Bronchial epithelial cell (primary cell): ENCODE measurements around the gene SELENON. TPM values are rescaled to one million over a fixed set of nuclear protein-coding genes. Genes with fewer than 3 reads are reported as not detected.
A peak's percentile ranks its signal among the peaks of the same experiment; 100 is the strongest.

ENCODE experiments used
- DNase-seq: peaks from one replicate; pipeline ENCODE4 v3.0.0-alpha.2; 2010; ENCODE audit warnings: low read depth
- FAIRE-seq: peaks from 2 replicates; lab custom pipeline; 2011; peaks lifted over from hg19 to GRCh38; lab: Jason Lieb, UNC
- H3K27me3 ChIP-seq: 2 replicates; pipeline ENCODE4 v1.5.1; 2011; ENCODE audit warnings: low read length; ENCODE audit not compliant: control insufficient read depth, insufficient read depth
- H3K36me3 ChIP-seq: 2 replicates; pipeline ENCODE4 v1.5.1; 2011; ENCODE audit warnings: low read length; ENCODE audit not compliant: control insufficient read depth, insufficient read depth
- H3K4me3 ChIP-seq: 2 replicates; pipeline ENCODE4 v1.5.1; 2011; ENCODE audit warnings: mild to moderate bottlenecking, low read depth, low read length, control low read depth
- CTCF ChIP-seq: IDR thresholded peaks from 2 replicates; pipeline ENCODE4 v1.5.1; 2011; ENCODE audit warnings: mild to moderate bottlenecking, moderate library complexity, low read length, control low read depth, inconsistent platforms; ENCODE audit not compliant: insufficient read depth, severe bottlenecking
- total RNA-seq: library from RNA; depleted of rRNA; stranded (reverse); fragments of >200 nt; gene quantifications from 2 replicates; pipeline ENCODE4 v1.2.1, GENCODE V29; 2014

Gene SELENON
- total RNA-seq, 1 donor from 2014 or later, result 3.4 TPM

GRCh38 chr1:25861316-25862286, 61.6 kb downstream of the SELENON start:
- no peak for DNase-seq

GRCh38 chr1:25862785-25863485, 62.9 kb downstream of the SELENON start:
- FAIRE-seq (no peak), DNase-seq (no peak)
- H3K4me3 ChIP-seq, result no peak overlapping the region
- peaks cover 5% of the 10 kb centered on the region for H3K36me3 ChIP-seq
- no peak for TF ChIP-seq CTCF
- no peaks in the 10 kb centered on the region for H3K27me3 ChIP-seq

More at GRCh38 chr1:25861316-25862286, 61.6 kb downstream of the SELENON start:
- Histone ChIP-seq H3K27me3 (no peaks in the 10 kb centered on the region), H3K36me3 (peaks cover 3% of the 10 kb centered on the region), H3K4me3 (no peak overlapping the region)
- FAIRE-seq, result no peak
- TF ChIP-seq CTCF, result no peak

GRCh38 chr1:25863486-25864262, 63.7 kb downstream of the SELENON start:
- H3K27me3 ChIP-seq, result no peaks in the 10 kb centered on the region
- peaks cover 7% of the 10 kb centered on the region for H3K36me3 ChIP-seq
- no peak for FAIRE-seq
- no peak for TF ChIP-seq CTCF
- H3K4me3 ChIP-seq, result no peak overlapping the region
- no peak for DNase-seq

- DNase-seq (no peak), FAIRE-seq (peak; percentile 18)
- Histone ChIP-seq H3K36me3 (peaks cover 7% of the 10 kb centered on the region), H3K4me3 (no peak overlapping the region), H3K27me3 (no peaks in the 10 kb centered on the region)
- TF ChIP-seq CTCF, result no peak
These were observed 64.4 kb downstream of the SELENON start for GRCh38 chr1:25864434-25864833.

GRCh38 chr1:25866288-25866687, 66.3 kb downstream of the SELENON start:
- no peak for TF ChIP-seq CTCF
- peaks cover 11% of the 10 kb centered on the region for H3K36me3 ChIP-seq
- H3K27me3 ChIP-seq, result no peaks in the 10 kb centered on the region
- no peak for FAIRE-seq
- H3K4me3 ChIP-seq, result no peak overlapping the region
- DNase-seq, result no peak
